ENCODE data around the gene ST3GAL6. TPM values are rescaled to one million over a fixed set of nuclear protein-coding genes. Genes with fewer than 3 reads are reported as not detected.
A peak's percentile ranks its signal among the peaks of the same experiment; 100 is the strongest.

ST3GAL6 gene
- total and polyA plus RNA-seq, 2 of the 13 experiments (the other 11 are each of a cell fraction or from before 2014, with no cell fraction given) = 17.5 to 23.2 TPM

GRCh38 chr3:98778852-98779413 lies 15.8 kb downstream of the ST3GAL6 start (continued):
- TF ChIP-seq PATZ1 (CRISPR knock-in tag; IDR thresholded peaks at IDR 0.05) (peak; percentile 71), ZSCAN29 (CRISPR knock-in tag; conservative IDR thresholded peaks at IDR 0.05) (peak; percentile 98), FOSL2 (CRISPR knock-in tag; IDR thresholded peaks at IDR 0.05) (peak; percentile 81), MAZ (IDR thresholded peaks at IDR 0.05; ENCODE audit: borderline replicate concordance, low read depth, low read length) (no peak), MAZ (CRISPR knock-in tag; IDR thresholded peaks at IDR 0.05; ENCODE audit: low read depth) (0 out of 2 replicates have a peak, but pooled peaks have one; percentile 30), MEIS2 (CRISPR knock-in tag; IDR thresholded peaks at IDR 0.05) (peak; percentile 65; the same call in 1 of the 2 replicates), ZBTB49 (CRISPR knock-in tag; IDR thresholded peaks at IDR 0.05; ENCODE audit: borderline replicate concordance) (no peak), PAXIP1 (CRISPR knock-in tag; conservative IDR thresholded peaks at IDR 0.05) (peak; percentile 90), PPARG (CRISPR knock-in tag; conservative IDR thresholded peaks at IDR 0.05) (0 out of 2 replicates have a peak, but pooled peaks have one; percentile 17), NR2F2 (IDR thresholded peaks at IDR 0.05; ENCODE audit: borderline replicate concordance, low read depth) (0 out of 2 replicates have a peak, but pooled peaks have one; percentile 61), YEATS4 (CRISPR knock-in tag; IDR thresholded peaks at IDR 0.05; ENCODE audit: borderline replicate concordance) (peak; percentile 55; the same call in 1 of the 2 replicates), ZBTB39 (CRISPR knock-in tag; IDR thresholded peaks at IDR 0.05) (peak; percentile 99), FOXP4 (CRISPR knock-in tag; IDR thresholded peaks at IDR 0.05) (peak; percentile 85), CEBPB (IDR thresholded peaks at IDR 0.05; ENCODE audit: borderline replicate concordance, low read depth, low read length) (peak; percentile 99)
